IPS DF 4.7 (cell line): ENCODE measurements around the gene DCUN1D2.

Experiments used
- DNase-seq: peaks from one replicate; pipeline ENCODE4 v3.0.0-alpha.2; 2013; ENCODE audit warnings: low spot score; ENCODE audit errors: extremely low read depth

Gene DCUN1D2

DNA sequence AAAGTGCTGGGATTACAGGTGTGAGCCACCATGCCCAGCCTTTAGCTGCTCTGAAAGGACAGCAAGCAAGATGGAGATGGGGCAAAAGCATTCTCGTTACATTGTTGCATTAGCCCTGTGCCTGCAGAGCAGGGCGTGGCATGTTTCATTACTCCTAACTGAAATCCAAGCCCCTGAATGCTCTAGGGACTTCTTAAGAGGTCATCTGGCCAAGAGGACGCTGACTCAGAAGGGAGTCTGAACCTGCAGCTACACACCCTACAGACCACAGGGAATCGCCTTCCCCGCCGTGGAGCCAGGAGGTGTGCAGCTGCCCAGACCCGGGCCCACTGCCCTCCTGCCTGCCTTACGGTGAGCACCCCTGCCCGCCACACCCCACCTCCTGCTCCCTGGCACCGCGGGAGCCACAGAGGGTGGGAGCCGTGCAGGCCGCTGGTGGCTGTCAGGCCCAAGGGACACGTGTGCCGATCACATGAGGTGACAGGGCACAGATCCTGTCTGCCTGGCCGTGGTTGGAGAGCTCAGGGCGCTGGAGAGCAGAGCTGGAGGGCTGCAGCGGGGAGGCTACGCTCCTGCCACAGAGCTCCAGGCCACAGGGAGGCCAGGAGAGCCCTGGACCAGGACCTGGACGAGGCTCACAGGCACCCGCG, 64.4 kb downstream of the DCUN1D2 start:
- DNase-seq: no peak

GRCh38 chr13:113423520-113424163, 66.9 kb downstream of the DCUN1D2 start:
- DNase-seq: no peak

GRCh38 chr13:113422807-113423519, 67.5 kb downstream of the DCUN1D2 start:
- no peak for DNase-seq

DNA sequence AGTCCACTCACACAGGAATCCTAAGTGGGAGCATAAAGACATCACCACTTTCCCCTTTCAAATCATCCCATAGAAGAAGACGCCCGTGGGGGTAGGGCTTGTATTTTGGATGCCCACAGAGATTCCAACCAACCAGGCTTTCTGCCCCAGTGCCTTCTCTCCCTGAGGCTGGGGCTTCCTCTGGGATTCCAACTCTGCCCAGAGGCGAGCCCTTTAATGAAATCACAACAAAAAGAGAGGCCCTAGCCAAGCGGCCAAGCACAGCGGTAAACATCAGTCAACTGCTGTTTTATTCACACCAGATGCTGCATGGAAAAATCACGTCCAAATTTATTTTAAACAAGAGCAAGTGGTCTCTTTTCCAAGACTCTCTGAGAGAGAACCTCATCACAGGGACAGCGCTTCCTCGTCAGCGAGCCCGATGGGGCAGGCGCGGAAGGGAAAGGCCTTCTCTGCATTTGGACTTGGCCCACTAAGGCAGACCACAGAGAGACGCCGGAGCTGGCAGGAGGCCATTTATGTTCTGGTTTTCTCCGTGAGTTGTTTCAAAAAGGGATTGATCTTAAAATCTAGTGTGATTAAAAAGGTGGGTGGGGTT, 68.7 kb downstream of the DCUN1D2 start:
- DNase-seq: no peak

DNA sequence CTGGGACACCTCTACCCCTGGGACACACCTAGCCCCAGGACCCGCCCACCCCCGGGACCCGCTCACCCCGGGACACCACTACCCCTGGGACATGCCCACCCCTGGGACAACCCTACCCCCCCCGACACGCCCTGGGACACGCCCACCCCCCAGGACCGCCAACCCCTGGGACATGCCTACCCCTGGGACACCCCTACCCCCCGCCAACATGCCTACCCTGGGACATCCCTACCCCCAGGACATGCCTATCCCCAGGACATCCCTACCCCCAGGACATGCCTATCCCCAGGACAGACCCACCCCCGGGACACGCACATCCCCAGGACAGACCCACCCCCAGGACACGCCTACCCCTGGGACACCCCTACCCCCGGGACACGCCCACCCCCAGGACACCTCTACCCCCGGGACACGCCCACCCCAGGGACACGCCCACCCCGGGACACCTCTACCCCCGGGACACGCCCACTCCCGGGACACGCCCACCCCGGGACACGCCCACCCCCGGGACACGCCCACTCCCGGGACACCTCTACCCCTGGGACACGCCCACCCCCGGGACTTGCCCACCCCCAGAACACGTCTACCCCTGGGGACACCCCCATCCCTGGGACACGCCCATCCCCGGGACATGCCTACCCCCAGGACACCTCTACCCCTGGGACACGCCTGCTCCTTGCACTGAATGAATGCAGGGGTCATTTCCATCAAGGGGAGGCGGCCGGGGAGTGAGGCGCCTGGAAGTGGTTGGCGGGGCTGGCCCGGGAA, 69.5 kb downstream of the DCUN1D2 start:
- DNase-seq: no peak

DNA sequence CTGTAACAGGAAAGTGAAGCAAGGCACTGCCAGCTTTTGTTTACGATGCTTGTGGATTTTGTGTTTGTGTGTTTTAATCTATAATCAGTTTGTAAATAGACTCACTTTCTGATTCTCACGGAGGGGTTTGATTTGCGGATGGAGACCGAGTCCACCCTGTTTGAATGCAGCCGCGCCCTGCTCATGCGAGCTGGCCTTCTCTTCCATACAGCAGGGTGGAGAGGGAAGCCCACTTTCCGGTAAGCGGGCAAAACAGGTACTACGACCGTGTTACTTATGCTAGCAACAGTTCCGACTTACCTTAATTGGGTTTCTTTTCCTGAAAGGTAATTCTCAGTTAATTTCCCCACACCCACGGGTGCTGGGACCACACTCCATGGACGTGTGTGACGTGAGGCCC, 70.3 kb downstream of the DCUN1D2 start:
- DNase-seq: no peak

- no peak for DNase-seq
Measured at GRCh38 chr13:113419531-113420193, 70.8 kb downstream of the DCUN1D2 start.

- no peak for DNase-seq
Measured at GRCh38 chr13:113418722-113419049, 71.8 kb downstream of the DCUN1D2 start.

DNA sequence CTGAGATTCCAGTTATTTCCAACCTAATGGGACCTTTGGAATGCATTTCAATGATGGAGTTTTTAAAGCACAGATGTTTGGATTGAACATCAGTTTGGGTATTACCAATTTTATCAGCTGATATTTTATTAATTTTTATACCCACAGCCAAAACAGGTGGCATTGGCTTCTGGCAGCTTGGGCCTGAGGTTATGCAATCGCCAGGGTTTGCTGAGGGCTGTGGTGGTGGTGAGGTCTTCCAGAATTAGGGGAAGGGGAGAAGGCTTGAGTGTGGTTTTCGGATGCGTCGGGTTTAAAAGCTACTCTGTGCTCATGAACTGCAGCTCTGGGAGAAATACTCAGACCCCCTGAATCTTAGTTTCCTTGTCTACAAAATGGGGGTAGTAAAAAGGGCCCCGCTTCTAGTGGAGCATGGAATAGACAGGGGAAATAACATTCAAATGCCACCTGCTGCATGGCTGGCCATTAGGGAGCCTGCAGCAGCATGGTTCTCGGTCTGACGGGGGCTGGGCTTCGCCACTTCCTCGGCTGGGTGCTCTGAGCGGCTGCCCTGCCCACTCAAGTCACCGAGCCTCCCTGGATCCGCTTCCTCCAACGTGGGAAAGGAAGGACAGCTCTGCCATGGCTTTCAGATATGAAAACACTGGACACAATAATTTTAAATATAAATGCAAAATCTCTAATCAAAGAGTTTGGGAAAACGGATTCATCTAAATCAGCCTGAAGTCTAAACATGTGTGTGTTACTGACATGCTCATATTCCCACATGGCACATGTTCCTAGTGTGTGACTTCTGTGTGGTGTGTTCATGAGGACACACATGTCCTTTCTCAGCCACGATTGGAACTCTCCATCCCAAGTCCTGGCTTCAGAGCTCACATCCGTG, 72.4 kb downstream of the DCUN1D2 start:
- DNase-seq: no peak

GRCh38 chr13:113417008-113417751, 73.3 kb downstream of the DCUN1D2 start:
- DNase-seq: no peak

DNA sequence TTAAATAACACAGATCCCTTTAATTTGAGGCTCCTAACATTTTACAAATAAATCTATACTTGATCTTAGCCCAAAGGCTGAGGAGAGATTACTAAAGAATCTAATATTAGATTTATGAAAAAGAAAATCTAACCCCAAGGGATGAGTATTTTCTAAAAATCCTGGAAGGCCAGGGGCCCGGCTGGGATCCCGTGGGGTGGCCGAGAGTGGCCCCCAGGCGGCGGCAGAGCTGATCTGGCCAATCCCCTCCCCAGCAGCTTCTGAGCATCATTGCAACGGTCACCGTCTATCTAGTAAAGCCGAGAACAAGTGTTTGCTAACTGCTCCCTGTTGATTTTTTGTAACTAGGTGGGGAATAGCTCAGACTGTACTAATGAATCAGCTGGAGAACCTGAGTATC, 74.7 kb downstream of the DCUN1D2 start:
- DNase-seq: no peak

GRCh38 chr13:113415032-113415431, 75.5 kb downstream of the DCUN1D2 start:
- DNase-seq: no peak

DNA sequence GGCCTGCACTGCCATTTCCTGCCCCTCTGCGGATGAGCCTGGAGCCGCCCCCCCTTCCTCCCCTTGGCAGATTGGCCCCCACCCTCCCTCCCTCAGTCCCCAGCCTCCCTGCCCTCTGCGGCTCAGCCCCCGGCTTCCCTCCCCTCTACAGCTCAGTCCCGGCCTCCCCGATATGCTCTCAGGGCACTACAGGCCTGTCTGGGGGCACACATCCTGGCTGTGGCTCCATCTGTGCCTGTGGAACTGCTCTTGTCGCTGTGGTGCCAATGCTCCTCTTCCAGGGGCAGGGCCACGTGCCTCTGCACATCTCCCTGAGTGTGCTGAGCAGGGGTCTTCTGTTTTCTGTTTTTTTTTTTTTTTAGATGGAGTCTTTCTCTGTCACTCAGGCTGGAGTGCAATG, 76.2 kb downstream of the DCUN1D2 start:
- DNase-seq: no peak

DNA sequence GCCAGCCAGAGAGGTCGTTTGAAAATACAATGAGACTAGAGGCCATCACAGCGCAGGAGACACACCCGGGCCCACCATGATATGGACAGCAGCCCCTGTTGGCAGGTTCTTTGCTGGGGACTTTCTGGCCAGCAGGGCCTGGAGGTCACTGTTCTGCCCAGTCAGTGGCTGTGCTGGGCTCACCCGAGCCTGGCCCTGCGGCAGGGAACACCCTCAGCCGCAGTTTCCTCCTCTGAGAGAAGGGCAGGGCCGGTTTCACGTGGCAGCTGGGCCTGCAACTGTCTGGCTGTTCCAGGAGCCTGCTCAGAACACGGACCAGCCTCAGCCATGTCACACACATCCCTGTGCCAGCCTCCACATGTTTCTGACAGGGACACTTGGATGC, 76.6 kb downstream of the DCUN1D2 start:
- no peak for DNase-seq

DNA sequence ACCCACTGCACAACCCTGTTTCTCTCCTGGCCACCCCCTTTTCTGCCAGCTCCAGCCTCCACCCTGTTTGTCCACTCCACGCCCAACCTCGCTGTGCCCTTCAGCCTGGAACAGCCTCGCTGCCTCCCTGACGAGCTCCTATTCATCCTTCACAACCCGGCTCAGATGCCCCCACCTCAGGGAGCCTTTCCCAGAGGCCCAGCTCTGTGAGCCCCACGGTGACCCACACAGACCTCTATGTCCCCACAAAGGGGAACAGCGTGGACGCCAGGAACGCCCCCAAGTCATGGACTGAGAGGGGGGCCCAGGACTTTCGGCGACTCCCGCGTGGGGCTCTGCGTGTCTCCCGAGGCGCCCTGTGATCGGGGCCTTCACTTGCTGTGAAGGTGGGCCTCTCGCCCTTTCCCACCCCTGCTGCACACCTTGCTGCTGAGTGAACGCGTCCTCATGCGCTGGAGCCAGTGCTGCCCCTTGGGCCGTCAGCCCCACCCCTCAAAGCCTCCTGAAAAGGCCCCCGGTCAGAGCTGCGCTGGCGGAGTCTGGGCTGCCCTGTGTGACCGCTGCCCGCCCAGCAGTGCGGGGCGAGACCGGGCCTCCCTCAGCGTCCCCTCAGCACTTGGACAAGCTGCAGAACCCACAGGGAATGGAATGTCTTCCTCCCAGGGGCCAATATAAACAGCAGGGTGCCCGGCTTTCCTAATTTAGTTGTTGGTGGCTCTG, 77.2 kb downstream of the DCUN1D2 start:
- DNase-seq: no peak

DNA sequence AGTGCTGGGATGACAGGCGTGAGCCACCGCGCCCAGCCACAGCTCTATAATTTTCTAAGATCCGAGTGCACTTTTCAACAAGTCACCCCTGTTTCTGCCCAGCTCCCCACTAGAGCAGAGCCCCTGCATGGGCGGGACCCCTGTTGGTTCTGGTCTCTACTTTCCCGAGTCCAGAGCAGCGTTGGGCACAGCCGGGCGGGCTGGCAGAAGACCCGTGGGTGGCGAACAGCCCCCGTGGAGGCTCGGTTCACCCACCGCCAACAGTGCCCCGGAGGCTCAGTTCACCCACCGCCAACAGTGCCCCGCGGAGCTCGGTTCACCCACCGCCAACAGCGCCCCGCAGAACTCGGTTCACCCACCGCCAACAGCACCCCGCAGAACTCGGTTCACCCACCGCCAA, 78.1 kb downstream of the DCUN1D2 start:
- no peak for DNase-seq

DNA sequence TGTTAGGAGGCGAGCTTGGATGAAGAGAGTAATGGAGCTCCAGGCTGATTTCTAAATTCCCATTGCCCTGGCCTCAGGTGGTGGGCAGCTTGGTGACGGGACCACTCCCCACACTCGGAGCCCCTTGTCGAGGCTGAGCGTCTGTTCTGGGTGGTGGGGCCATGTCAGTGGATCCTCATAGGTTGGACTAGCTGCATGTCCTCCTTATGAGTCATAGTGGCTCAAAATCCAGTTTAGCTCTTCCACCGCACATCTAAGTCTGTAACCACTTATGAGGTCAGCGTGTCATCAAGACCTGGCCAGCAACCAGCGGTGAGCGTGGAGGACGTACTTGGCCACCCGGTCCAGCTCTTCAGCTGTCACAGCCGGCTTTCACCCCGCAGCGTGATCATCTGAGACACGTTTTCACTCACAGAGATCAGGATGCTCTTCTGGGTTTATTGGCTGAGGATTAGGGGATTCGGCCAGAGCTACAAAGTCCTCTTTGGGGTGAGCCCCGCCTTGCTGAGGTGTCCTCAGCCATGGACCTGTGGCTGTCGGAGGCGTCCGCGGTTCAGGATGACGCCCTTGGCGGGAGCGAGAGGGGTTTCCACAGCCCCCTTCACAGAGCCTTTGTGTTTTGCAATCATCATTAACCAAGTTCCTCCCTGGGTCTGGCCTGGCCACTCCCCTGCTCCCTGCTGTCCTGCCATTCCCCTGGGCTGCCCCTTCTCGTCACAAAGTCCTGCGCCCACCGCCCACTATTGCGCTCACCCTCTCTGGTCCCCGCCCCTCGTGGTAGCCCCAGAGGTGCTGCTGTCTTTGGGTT, 79.1 kb downstream of the DCUN1D2 start:
- DNase-seq: no peak
